HEK293 (cell line): ENCODE data around the gene ZFPL1.

Source experiments
- CTCF ChIA-PET: fragments of 350-600 bp; formaldehyde crosslinking; extraction: SDS; loops from one replicate; lab custom pipeline; 2021; ENCODE audit warnings: antibody characterized with exemption; lab: Yijun Ruan, JAX
- POLR2A ChIA-PET: fragments of 300-600 bp; formaldehyde crosslinking; extraction: SDS; loops from one replicate; lab custom pipeline; 2020; ENCODE audit warnings: antibody characterized with exemption, inconsistent platforms; lab: Yijun Ruan, JAX
- H3K27ac ChIP-seq: fragments of 200-500 bp; sonication (Bioruptor generic); 2 replicates; pipeline ENCODE4 v1.5.1; 2014; ENCODE audit warnings: low read depth, low read length, control low read depth, inconsistent platforms; ENCODE audit errors: extremely low read depth
- H3K36me3 ChIP-seq, 2 experiments: fragments of 200-500 bp in 1 of 2; sonication (Bioruptor generic) in 1 of 2; 1 replicate in 1 of 2; 2 replicates in 1 of 2; pipeline ENCODE4 v1.5.1; 2014 to 2017; ENCODE audit warnings: inconsistent platforms in 2 of 2, low read length in 2 of 2; ENCODE audit not compliant: control insufficient read depth in 2 of 2, insufficient read depth in 1 of 2
- H3K4me1 ChIP-seq: fragments of 200-500 bp; sonication (Bioruptor generic); 2 replicates; pipeline ENCODE4 v1.5.1; 2014; ENCODE audit warnings: mild to moderate bottlenecking, low read length, inconsistent platforms; ENCODE audit not compliant: control insufficient read depth, insufficient read depth
- H3K4me3 ChIP-seq: 2 replicates; pipeline ENCODE4 v1.5.1; 2011; ENCODE audit warnings: low read depth, mild to moderate bottlenecking, control low read depth, low read length, moderate library complexity
- H3K9me3 ChIP-seq: fragments of 200-500 bp; sonication (Bioruptor generic); 2 replicates; pipeline ENCODE4 v1.5.1; 2014; ENCODE audit warnings: low read depth, low read length, inconsistent platforms; ENCODE audit not compliant: control insufficient read depth, insufficient read depth
- ATF2 ChIP-seq: fragments of 450-650 bp; formaldehyde crosslinking; IDR thresholded peaks from 2 replicates; pipeline ENCODE4 v1.5.1; 2016; ENCODE audit warnings: missing biosample characterization, missing genetic modification characterization, low read depth
- GLIS1 ChIP-seq: fragments of 450-650 bp; formaldehyde crosslinking; IDR thresholded peaks from 2 replicates; pipeline ENCODE4 v1.5.1; 2016; ENCODE audit warnings: missing biosample characterization, missing genetic modification characterization
- IKZF3 ChIP-seq: fragments of 450-650 bp; IDR thresholded peaks from 2 replicates; pipeline ENCODE4 v1.5.0; 2018; ENCODE audit warnings: missing biosample characterization, mild to moderate bottlenecking, missing genetic modification characterization, moderate library complexity
- KLF16 ChIP-seq: fragments of 450-650 bp; formaldehyde crosslinking; IDR thresholded peaks from 2 replicates; pipeline ENCODE4 v1.5.1; 2017; ENCODE audit warnings: missing biosample characterization, missing genetic modification characterization
- MZF1 ChIP-seq: fragments of 450-650 bp; formaldehyde crosslinking; IDR thresholded peaks from 2 replicates; pipeline ENCODE4 v1.5.1; 2017; ENCODE audit warnings: missing biosample characterization, missing genetic modification characterization, borderline replicate concordance
- SCRT1 ChIP-seq: fragments of 450-650 bp; formaldehyde crosslinking; IDR thresholded peaks from 2 replicates; pipeline ENCODE4 v1.5.1; 2016; ENCODE audit warnings: missing biosample characterization, missing genetic modification characterization, borderline replicate concordance
- SCRT2 ChIP-seq: fragments of 450-650 bp; formaldehyde crosslinking; IDR thresholded peaks from 2 replicates; pipeline ENCODE4 v1.5.1; 2016; ENCODE audit warnings: missing biosample characterization, missing genetic modification characterization
- YY1 ChIP-seq: fragments of 450-650 bp; formaldehyde crosslinking; IDR thresholded peaks from 2 replicates; pipeline ENCODE4 v1.5.1; 2018; ENCODE audit warnings: missing biosample characterization, missing genetic modification characterization
- ZBTB44 ChIP-seq: fragments of 450-650 bp; IDR thresholded peaks from 2 replicates; pipeline ENCODE4 v1.5.1; 2018; ENCODE audit warnings: missing biosample characterization, mild to moderate bottlenecking, missing genetic modification characterization
- ZBTB6 ChIP-seq: fragments of 450-650 bp; formaldehyde crosslinking; IDR thresholded peaks from 2 replicates; pipeline ENCODE4 v1.5.1; 2017; ENCODE audit warnings: missing biosample characterization, missing genetic modification characterization
- ZNF121 ChIP-seq: fragments of 450-650 bp; formaldehyde crosslinking; IDR thresholded peaks from 2 replicates; pipeline ENCODE4 v1.5.1; 2016; ENCODE audit warnings: missing biosample characterization, missing genetic modification characterization
- ZNF23 ChIP-seq: fragments of 450-650 bp; formaldehyde crosslinking; IDR thresholded peaks from 2 replicates; pipeline ENCODE4 v1.5.1; 2016; ENCODE audit warnings: missing biosample characterization, missing genetic modification characterization, borderline replicate concordance
- ZNF274 ChIP-seq, 2 experiments: fragments of 200-500 bp in 1 of 2; fragments of 450-650 bp in 1 of 2; sonication (Bioruptor generic) in 1 of 2; formaldehyde crosslinking in 1 of 2; IDR thresholded peaks; 2 replicates each; pipeline versions ENCODE4 v1.5.1 to v1.6.1; 2014 to 2016; ENCODE audit warnings: borderline replicate concordance in 1 of 2, inconsistent platforms in 1 of 2, low read length in 1 of 2, missing biosample characterization in 1 of 2, missing genetic modification characterization in 1 of 2
- ZNF292 ChIP-seq: fragments of 450-650 bp; formaldehyde crosslinking; IDR thresholded peaks from 2 replicates; pipeline ENCODE4 v1.5.1; 2016; ENCODE audit warnings: low read depth, missing biosample characterization, missing genetic modification characterization, borderline replicate concordance
- ZNF416 ChIP-seq: fragments of 450-650 bp; formaldehyde crosslinking; IDR thresholded peaks from 2 replicates; pipeline ENCODE4 v1.5.1; 2016; ENCODE audit warnings: missing biosample characterization, missing genetic modification characterization
- ZNF48 ChIP-seq: fragments of 450-650 bp; formaldehyde crosslinking; IDR thresholded peaks from 2 replicates; pipeline ENCODE4 v1.5.1; 2016; ENCODE audit warnings: missing biosample characterization, missing genetic modification characterization
- ZNF664 ChIP-seq: fragments of 450-650 bp; formaldehyde crosslinking; IDR thresholded peaks from 2 replicates; pipeline ENCODE4 v1.5.1; 2016; ENCODE audit warnings: missing biosample characterization, missing genetic modification characterization
- TF ChIP-seq, protein P1 (sequence below): fragments of 450-650 bp; formaldehyde crosslinking; IDR thresholded peaks from 2 replicates; pipeline ENCODE4 v1.5.1; 2016; ENCODE audit warnings: missing biosample characterization, missing genetic modification characterization
- TF ChIP-seq, protein P2 (sequence below): fragments of 450-650 bp; formaldehyde crosslinking; IDR thresholded peaks from 2 replicates; pipeline ENCODE4 v1.5.1; 2016; ENCODE audit warnings: missing biosample characterization, missing genetic modification characterization, low read depth

ZFPL1 gene

GRCh38 chr11:65134952-65135632 lies 51.1 kb downstream of the ZFPL1 start (continued):
- TF ChIP-seq GLIS1 (tag by site-specific recombination) (peak; percentile 50), ZNF274 (IDR thresholded peaks at IDR 0.05; ENCODE audit: low read length) (no peak), ZNF274 (tag by site-specific recombination; IDR thresholded peaks at IDR 0.05; ENCODE audit: borderline replicate concordance) (no peak), KLF16 (tag by site-specific recombination) (no peak), ZNF48 (tag by site-specific recombination) (no peak), ZNF121 (tag by site-specific recombination) (no peak), IKZF3 (tag by site-specific recombination) (peak; percentile 89)
- TF ChIP-seq, protein P1, sequence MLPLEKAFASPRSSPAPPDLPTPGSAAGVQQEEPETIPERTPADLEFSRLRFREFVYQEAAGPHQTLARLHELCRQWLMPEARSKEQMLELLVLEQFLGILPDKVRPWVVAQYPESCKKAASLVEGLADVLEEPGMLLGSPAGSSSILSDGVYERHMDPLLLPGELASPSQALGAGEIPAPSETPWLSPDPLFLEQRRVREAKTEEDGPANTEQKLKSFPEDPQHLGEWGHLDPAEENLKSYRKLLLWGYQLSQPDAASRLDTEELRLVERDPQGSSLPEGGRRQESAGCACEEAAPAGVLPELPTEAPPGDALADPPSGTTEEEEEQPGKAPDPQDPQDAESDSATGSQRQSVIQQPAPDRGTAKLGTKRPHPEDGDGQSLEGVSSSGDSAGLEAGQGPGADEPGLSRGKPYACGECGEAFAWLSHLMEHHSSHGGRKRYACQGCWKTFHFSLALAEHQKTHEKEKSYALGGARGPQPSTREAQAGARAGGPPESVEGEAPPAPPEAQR (tag by site-specific recombination), result no peak

DNA sequence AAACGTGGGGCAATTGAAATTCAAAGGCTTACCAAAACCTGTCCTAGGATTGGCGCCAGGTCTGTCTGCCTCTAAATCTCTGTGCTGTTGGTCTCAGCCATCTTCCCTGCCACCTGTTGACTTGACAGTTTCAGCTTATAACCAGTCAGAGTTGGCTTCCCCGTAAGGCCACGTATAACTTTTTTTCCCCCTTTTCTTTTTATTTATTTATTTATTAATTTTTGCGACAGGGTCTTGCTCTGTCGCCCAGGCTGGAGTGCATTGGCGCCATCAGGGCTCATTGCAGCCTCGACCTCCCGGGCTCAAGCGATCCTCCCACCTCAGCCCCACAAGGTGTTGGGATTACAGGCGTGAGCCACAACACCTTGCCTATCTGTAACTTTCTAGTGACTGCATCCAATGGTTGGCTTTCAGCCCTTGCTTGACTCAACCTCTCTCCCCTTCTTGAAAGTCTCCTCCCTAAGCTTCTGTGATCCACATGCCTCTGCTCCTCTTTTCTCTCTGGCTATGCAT lies 51.7 kb downstream of the ZFPL1 start:
- POLR2A ChIA-PET, result interaction anchor here (0.5 to 4.5 kb wide), 18 partner anchors 9 to 363 kb away, joined by 3 to 57 read pairs (median 6); partner anchors contain the start of genes ARL2, CAPN1, FAU and MALAT1
- peaks cover 0 to 25% of the 10 kb centered on the region in 2 experiments; a peak in 1 of 3 replicates for H3K36me3 ChIP-seq

More for the DNA sequence above, 51.7 kb downstream of the ZFPL1 start:
- no peak for TF ChIP-seq ZBTB6 (tag by site-specific recombination)
- no peak for TF ChIP-seq ZNF416 (tag by site-specific recombination)
- no peak; the same call in none of the 2 replicates for TF ChIP-seq ZNF664 (tag by site-specific recombination)
- TF ChIP-seq ZBTB44, result no peak
- TF ChIP-seq SCRT1 (tag by site-specific recombination), result peak; percentile 89
- no peak for TF ChIP-seq ZNF292
- TF ChIP-seq MZF1 (tag by site-specific recombination), result no peak
- peak; percentile 95 for TF ChIP-seq SCRT2 (tag by site-specific recombination)
- no peak for TF ChIP-seq ZNF23 (tag by site-specific recombination)
- TF ChIP-seq, protein P2, sequence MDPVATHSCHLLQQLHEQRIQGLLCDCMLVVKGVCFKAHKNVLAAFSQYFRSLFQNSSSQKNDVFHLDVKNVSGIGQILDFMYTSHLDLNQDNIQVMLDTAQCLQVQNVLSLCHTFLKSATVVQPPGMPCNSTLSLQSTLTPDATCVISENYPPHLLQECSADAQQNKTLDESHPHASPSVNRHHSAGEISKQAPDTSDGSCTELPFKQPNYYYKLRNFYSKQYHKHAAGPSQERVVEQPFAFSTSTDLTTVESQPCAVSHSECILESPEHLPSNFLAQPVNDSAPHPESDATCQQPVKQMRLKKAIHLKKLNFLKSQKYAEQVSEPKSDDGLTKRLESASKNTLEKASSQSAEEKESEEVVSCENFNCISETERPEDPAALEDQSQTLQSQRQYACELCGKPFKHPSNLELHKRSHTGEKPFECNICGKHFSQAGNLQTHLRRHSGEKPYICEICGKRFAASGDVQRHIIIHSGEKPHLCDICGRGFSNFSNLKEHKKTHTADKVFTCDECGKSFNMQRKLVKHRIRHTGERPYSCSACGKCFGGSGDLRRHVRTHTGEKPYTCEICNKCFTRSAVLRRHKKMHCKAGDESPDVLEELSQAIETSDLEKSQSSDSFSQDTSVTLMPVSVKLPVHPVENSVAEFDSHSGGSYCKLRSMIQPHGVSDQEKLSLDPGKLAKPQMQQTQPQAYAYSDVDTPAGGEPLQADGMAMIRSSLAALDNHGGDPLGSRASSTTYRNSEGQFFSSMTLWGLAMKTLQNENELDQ (tag by site-specific recombination), result no peak
- TF ChIP-seq YY1 (tag by site-specific recombination), result no peak
- TF ChIP-seq ATF2 (tag by site-specific recombination), result no peak
- Histone ChIP-seq H3K27ac (peak overlapping the region; percentile 83), H3K9me3 (no peaks in the 10 kb centered on the region), H3K4me3 (no peak overlapping the region), H3K4me1 (no peaks in the 10 kb centered on the region; the same call in 1 of the 2 replicates)
- CTCF ChIA-PET, result interaction anchor here (0.5 to 2.3 kb wide), 10 partner anchors 8 to 1163 kb away, joined by 3 to 7 read pairs (median 3); partner anchors contain the start of genes ARL2 and CAPN1
